HUES64 (cell line): ENCODE data around the gene LRBA.
"Not testable (repeated sequence)": the region's sequence is repeated elsewhere in the genome, so short reads cannot be mapped to it uniquely, and the experiment has no call there.

Experiments
- H3K27ac ChIP-seq: 2 replicates; pipeline ENCODE4 v1.7.0; 2013; ENCODE audit warnings: low read depth, low read length, inconsistent platforms
- H3K27me3 ChIP-seq: 2 replicates; pipeline ENCODE4 v1.6.1; 2013; ENCODE audit warnings: mild to moderate bottlenecking, low read length; ENCODE audit not compliant: insufficient read depth
- H3K36me3 ChIP-seq: 2 replicates; pipeline ENCODE4 v1.6.1; 2013; ENCODE audit warnings: mild to moderate bottlenecking, low read length; ENCODE audit not compliant: insufficient read depth
- H3K4me1 ChIP-seq: 2 replicates; pipeline ENCODE4 v1.6.1; 2013; ENCODE audit warnings: mild to moderate bottlenecking, low read length, moderate library complexity; ENCODE audit not compliant: insufficient read depth
- H3K4me3 ChIP-seq: 2 replicates; pipeline ENCODE4 v1.5.1; 2013; ENCODE audit warnings: mild to moderate bottlenecking, low read length, moderate library complexity
- H3K9ac ChIP-seq: 2 replicates; pipeline ENCODE4 v1.6.1; 2013; ENCODE audit warnings: mild to moderate bottlenecking, low read depth, low read length
- H3K9me3 ChIP-seq: 2 replicates; pipeline ENCODE4 v1.6.1; 2013; ENCODE audit warnings: low read depth, low read length; ENCODE audit not compliant: insufficient read depth
- whole genome bisulfite sequencing: fragments of 150-250, 120-280 bp; methylation state at CpG from one replicate; pipeline ENCODE4 v1.1.7; 2013; ENCODE audit warnings: missing lambda C conversion rate; 5-methylcytosine and 5-hydroxymethylcytosine counted together

Gene LRBA

DNA sequence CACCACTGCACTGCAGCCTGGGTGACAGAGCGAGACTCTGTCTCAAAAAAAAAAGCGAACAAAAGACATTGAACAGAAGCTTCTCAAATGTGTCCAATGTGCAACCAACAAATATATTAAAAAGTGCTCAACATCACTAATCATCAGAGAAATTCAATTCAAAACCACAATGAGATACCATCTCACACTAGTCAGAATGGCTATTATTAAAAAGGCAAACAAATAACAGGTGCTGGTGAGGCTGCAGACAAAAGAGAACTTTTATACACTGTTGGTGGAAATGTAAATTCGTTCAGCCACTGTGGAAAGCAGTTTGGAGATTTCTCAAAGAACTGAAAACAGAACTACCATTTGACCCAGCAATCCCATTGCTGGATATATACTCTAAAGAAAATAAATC, 477.2 kb downstream of the LRBA start:
- 94% methylated on average over 3 of the region's 3 CpGs for WGBS
- not testable (repeated sequence) for H3K36me3 ChIP-seq, H3K27ac ChIP-seq, H3K9me3 ChIP-seq, H3K9ac ChIP-seq, H3K4me3 ChIP-seq, H3K27me3 ChIP-seq
- peaks cover 34% of the 10 kb centered on the region for H3K4me1 ChIP-seq

DNA sequence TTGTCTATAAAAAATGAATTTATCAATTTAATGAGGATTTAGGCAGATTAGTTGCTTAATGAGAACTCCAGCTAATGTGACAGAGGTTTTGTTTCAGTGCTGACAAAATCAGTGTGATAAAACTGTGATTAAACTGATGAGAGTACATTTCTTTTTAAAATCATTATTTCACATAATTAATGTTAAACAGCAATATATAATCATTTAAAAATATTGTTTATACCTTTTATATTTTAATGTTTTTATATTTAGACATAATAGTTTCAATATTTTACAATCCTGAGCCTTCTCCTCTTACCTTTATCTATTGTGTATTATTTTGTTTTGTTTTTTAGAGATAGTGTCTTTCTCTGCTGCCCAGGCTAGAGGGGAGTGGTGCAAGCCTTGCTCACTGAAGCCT, 480.3 kb downstream of the LRBA start:
- no peaks in the 10 kb centered on the region for H3K9me3 ChIP-seq
- no peak overlapping the region for H3K4me3 ChIP-seq
- H3K9ac ChIP-seq, result no peak overlapping the region
- peaks cover 8% of the 10 kb centered on the region for H3K4me1 ChIP-seq
- no peaks in the 10 kb centered on the region for H3K27me3 ChIP-seq
- H3K27ac ChIP-seq, result no peak overlapping the region
- H3K36me3 ChIP-seq, result no peaks in the 10 kb centered on the region

DNA sequence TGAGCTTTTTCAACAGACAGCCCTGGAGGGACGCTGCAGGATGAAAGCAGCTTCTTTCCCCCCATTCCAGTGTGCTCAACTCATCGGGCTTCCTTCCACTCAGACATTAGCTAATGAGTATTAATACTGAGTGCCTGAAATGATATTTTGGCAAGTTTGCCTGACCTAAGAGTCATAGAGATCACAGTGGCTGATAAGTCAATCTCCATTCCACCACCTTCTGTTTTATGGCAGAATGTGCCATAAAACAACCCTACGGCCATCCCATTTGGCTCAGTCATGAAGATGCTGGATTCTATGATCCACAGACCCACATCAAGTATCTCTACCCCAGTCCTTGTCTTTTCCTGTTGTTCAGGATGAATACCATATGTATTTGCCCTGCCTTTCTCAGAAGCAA, 481.4 kb downstream of the LRBA start:
- Histone ChIP-seq H3K36me3 (no peaks in the 10 kb centered on the region), H3K27ac (no peak overlapping the region), H3K4me1 (no peaks in the 10 kb centered on the region), H3K27me3 (no peaks in the 10 kb centered on the region), H3K9me3 (no peaks in the 10 kb centered on the region), H3K9ac (no peak overlapping the region), H3K4me3 (no peak overlapping the region)
- WGBS, result 78% methylated on average over 3 of the region's 3 CpGs

DNA sequence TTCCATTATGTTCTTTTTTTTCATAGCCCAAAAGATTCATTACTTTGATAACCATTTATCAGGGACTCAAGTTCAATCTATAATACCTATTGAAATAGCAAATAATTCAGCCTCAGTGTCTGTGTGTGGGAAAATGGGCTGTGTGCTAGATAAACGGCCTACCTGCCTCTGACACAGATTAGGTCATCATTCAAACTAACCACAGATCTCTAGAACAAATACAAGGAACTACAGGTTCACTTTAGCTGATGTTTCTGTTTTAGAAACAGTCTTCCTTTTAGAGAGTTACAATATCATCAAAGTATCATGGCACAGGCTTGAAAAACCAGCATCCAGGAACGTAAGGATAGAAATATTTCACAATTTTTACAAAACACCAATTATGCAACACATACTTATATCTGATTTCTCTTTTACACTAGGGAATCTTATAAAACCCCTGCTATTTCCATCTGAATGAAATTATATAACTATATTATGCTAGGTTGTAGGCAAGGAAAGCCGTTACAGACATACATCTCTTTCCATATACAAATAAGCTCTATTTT, 489.7 kb downstream of the LRBA start:
- no peaks in the 10 kb centered on the region for H3K36me3 ChIP-seq
- 100% methylated on average over 2 of the region's 3 CpGs for WGBS
- H3K9me3 ChIP-seq, result no peaks in the 10 kb centered on the region
- no peak overlapping the region for H3K27ac ChIP-seq
- H3K9ac ChIP-seq, result no peak overlapping the region
- H3K4me1 ChIP-seq, result no peaks in the 10 kb centered on the region
- H3K4me3 ChIP-seq, result no peak overlapping the region
- no peaks in the 10 kb centered on the region for H3K27me3 ChIP-seq

GRCh38 chr4:150518559-150518958, 496.5 kb downstream of the LRBA start:
- 52% methylated on average over 2 of the region's 3 CpGs for WGBS

DNA sequence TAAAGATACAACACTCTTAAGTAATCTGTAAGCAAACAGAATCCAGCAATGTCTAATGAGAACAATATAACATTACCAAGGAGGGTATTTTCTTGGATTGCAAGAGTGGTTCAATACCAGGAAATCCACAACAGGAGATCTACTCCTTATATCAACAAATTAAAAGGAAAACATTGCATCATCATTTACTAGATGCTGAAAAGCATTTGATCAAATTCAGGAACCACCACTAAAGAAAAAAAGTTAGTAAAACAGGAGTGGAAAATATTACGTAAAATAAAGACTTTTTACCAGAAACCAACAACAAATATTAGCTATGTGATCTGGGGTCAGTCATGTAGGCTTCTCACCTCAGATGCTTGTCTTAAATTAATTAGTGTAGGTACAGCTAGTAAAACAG, 499.9 kb downstream of the LRBA start:
- no peaks in the 10 kb centered on the region for H3K27me3 ChIP-seq
- H3K4me3 ChIP-seq, result no peak overlapping the region
- H3K27ac ChIP-seq, result no peak overlapping the region
- no CpG with 5 or more reads among the region's 1 CpG for WGBS
- H3K9me3 ChIP-seq, result no peaks in the 10 kb centered on the region
- H3K36me3 ChIP-seq, result no peaks in the 10 kb centered on the region
- peaks cover 13% of the 10 kb centered on the region for H3K4me1 ChIP-seq
- H3K9ac ChIP-seq, result no peak overlapping the region

More at GRCh38 chr4:150518559-150518958, 496.5 kb downstream of the LRBA start:
- H3K4me3 ChIP-seq, result no peak overlapping the region
- H3K9ac ChIP-seq, result no peak overlapping the region
- no peaks in the 10 kb centered on the region for H3K9me3 ChIP-seq
- H3K27me3 ChIP-seq, result no peaks in the 10 kb centered on the region
- H3K27ac ChIP-seq, result no peak overlapping the region
- H3K36me3 ChIP-seq, result no peaks in the 10 kb centered on the region
- H3K4me1 ChIP-seq, result peaks cover 13% of the 10 kb centered on the region

- no peaks in the 10 kb centered on the region for H3K36me3 ChIP-seq
- WGBS, result 87% methylated on average over 3 of the region's 6 CpGs
- H3K4me3 ChIP-seq, result no peak overlapping the region
- H3K9ac ChIP-seq, result no peak overlapping the region
- peaks cover 13% of the 10 kb centered on the region for H3K4me1 ChIP-seq
- H3K9me3 ChIP-seq, result no peaks in the 10 kb centered on the region
- no peak overlapping the region for H3K27ac ChIP-seq
- no peaks in the 10 kb centered on the region for H3K27me3 ChIP-seq
These were observed 500.4 kb downstream of the LRBA start for GRCh38 chr4:150514709-150515108.

DNA sequence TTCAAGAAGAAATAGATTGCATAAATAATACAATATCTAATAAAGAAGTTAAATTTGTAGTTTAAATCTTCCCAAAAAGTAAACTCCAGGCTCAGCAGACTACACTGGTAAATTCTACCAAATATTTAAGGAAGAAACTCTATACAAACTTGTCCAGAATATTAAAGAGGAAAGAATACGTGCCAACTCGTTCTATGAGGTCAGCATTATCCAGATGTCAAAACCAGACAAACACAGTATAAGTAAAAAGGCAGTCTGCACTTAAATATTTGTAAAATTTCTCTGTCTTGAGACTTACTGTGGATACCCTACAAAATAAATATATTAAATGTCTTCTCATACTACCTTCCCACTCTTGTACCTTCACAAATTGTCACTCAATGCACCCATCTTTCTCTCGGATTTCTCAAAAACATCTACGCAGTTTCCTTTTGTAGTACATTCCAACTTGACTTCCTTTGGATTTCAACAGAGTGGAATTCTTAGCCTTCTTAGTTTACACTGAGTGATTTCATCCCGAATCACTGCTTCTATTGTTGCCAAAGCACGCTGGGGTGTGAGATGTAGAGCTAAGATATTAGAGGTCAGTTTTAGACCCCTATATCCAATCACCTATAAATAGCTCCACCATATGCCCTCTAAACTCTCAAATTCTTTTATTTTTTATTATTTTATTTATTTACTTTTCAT, 504.8 kb downstream of the LRBA start:
- Histone ChIP-seq H3K4me3 (no peak overlapping the region), H3K4me1 (no peaks in the 10 kb centered on the region), H3K27me3 (no peaks in the 10 kb centered on the region), H3K9ac (no peak overlapping the region), H3K9me3 (no peaks in the 10 kb centered on the region), H3K27ac (no peak overlapping the region), H3K36me3 (no peaks in the 10 kb centered on the region)
- 85% methylated on average over 2 of the region's 6 CpGs for WGBS

DNA sequence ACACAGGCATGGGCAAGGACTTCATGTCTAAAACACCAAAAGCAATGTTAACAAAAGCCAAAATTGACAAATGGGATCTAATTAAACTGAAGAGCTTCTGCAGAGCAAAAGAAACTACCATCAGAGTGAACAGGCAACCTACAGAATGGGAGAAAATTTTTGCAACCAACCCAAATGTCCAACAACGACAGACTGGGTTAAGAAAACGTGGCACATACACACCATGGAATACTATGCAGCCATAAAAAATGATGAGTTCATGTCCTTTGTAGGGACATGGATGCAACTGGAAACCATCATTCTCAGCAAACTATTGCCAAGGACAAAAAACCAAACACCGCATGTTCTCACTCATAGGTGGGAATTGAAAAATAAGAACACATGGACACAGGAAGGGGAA, 507.4 kb downstream of the LRBA start:
- not testable (repeated sequence) for H3K4me3 ChIP-seq, H3K9me3 ChIP-seq, H3K27me3 ChIP-seq, H3K36me3 ChIP-seq, H3K9ac ChIP-seq, H3K27ac ChIP-seq, H3K4me1 ChIP-seq
- 98% methylated on average over 3 of the region's 3 CpGs for WGBS

DNA sequence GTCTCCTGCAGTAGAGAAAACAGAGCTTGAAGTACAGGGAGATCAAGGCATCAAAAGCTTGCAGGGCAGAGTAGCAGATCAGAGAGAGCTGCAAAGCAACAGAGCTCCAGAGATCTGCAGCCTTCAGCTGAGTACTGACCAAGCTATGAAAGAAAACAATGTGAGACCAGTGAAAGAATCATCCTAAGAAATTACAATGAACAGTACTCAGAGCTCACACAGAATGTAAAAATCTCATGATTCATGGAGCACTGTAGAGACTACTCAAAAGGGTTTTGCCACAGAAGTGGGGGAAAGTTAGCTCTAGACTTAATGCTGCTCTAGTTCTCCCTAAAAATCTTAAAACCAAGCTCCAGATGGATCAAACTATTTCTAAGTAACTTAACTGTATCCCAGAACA, 513.1 kb downstream of the LRBA start:
- no peak overlapping the region for H3K4me3 ChIP-seq
- H3K27ac ChIP-seq, result no peak overlapping the region
- peaks cover 9% of the 10 kb centered on the region for H3K9me3 ChIP-seq
- no peaks in the 10 kb centered on the region for H3K4me1 ChIP-seq
- H3K36me3 ChIP-seq, result no peaks in the 10 kb centered on the region
- no peaks in the 10 kb centered on the region for H3K27me3 ChIP-seq
- no peak overlapping the region for H3K9ac ChIP-seq

- no peaks in the 10 kb centered on the region for H3K27me3 ChIP-seq
- H3K27ac ChIP-seq, result no peak overlapping the region
These were observed 513.9 kb downstream of the LRBA start for GRCh38 chr4:150501009-150501727.

More at GRCh38 chr4:150501009-150501727, 513.9 kb downstream of the LRBA start:
- no peaks in the 10 kb centered on the region for H3K36me3 ChIP-seq
- no peaks in the 10 kb centered on the region for H3K4me1 ChIP-seq
- H3K4me3 ChIP-seq, result no peak overlapping the region
- peaks cover 9% of the 10 kb centered on the region for H3K9me3 ChIP-seq
- WGBS, result 93% methylated on average over 4 of the region's 6 CpGs
- no peak overlapping the region for H3K9ac ChIP-seq
